Activated naive CD4-positive, alpha-beta T cell treated with Interleukin-2 at 50 U/mL for 16 hours (primary cell): Measurements from ENCODE around the gene AKT3.

Source experiments
- DNase-seq: peaks from one replicate; pipeline ENCODE4 v3.0.0-alpha.2; 2020

AKT3 gene

GRCh38 chr1:243503155-243503554, 346.9 kb downstream of the AKT3 start:
- DNase-seq: no peak

- no peak for DNase-seq
These were observed 349.0 kb downstream of the AKT3 start for GRCh38 chr1:243501002-243501401.

GRCh38 chr1:243500512-243500911, 349.5 kb downstream of the AKT3 start:
- DNase-seq: no peak

- DNase-seq: no peak
These were observed 350.3 kb downstream of the AKT3 start for GRCh38 chr1:243499711-243500110.

GRCh38 chr1:243499248-243499647, 350.8 kb downstream of the AKT3 start:
- DNase-seq: no peak

- no peak for DNase-seq
These were observed 351.9 kb downstream of the AKT3 start for GRCh38 chr1:243497939-243498681.

GRCh38 chr1:243496806-243497205, 353.2 kb downstream of the AKT3 start:
- no peak for DNase-seq

GRCh38 chr1:243496187-243496646, 353.8 kb downstream of the AKT3 start:
- DNase-seq: no peak

- no peak for DNase-seq
These were observed 354.4 kb downstream of the AKT3 start for GRCh38 chr1:243495442-243496186.

- no peak for DNase-seq
These were observed 355.2 kb downstream of the AKT3 start for GRCh38 chr1:243494741-243495431.

- DNase-seq: no peak
These were observed 356.6 kb downstream of the AKT3 start for GRCh38 chr1:243493156-243494129.

GRCh38 chr1:243490748-243491686, 359.0 kb downstream of the AKT3 start:
- no peak for DNase-seq

- DNase-seq: no peak
These were observed 360.1 kb downstream of the AKT3 start for GRCh38 chr1:243489681-243490546.

GRCh38 chr1:243489158-243489527, 360.9 kb downstream of the AKT3 start:
- no peak for DNase-seq

- no peak for DNase-seq
These were observed 361.4 kb downstream of the AKT3 start for GRCh38 chr1:243488459-243489157.

- no peak for DNase-seq
These were observed 362.3 kb downstream of the AKT3 start for GRCh38 chr1:243487649-243488227.

GRCh38 chr1:243487036-243487648, 362.9 kb downstream of the AKT3 start:
- DNase-seq: no peak

- no peak for DNase-seq
These were observed 366.1 kb downstream of the AKT3 start for GRCh38 chr1:243483952-243484351.
